Muscle of leg (tissue), 16 donors: ENCODE results near the gene MYO15B. TPM values are rescaled to one million over a fixed set of nuclear protein-coding genes. Genes with fewer than 3 reads are reported as not detected.
A peak's percentile ranks its signal among the peaks of the same experiment; 100 is the strongest.

Experiments used
- DNase-seq: peaks from one replicate; pipeline ENCODE4 v3.0.0; 2013
- H3K27ac ChIP-seq: one replicate; pipeline ENCODE4 v1.5.1; 2013; ENCODE audit warnings: mild to moderate bottlenecking, low read length, control low read depth
- H3K27me3 ChIP-seq: one replicate; pipeline ENCODE4 v1.6.1; 2013; ENCODE audit warnings: low read length; ENCODE audit not compliant: control insufficient read depth, insufficient read depth
- H3K36me3 ChIP-seq: one replicate; pipeline ENCODE4 v1.6.1; 2013; ENCODE audit warnings: low read length; ENCODE audit not compliant: control insufficient read depth, insufficient read depth
- H3K4me1 ChIP-seq: one replicate; pipeline ENCODE4 v1.6.1; 2013; ENCODE audit warnings: low read length; ENCODE audit not compliant: control insufficient read depth, insufficient read depth
- H3K4me3 ChIP-seq: one replicate; pipeline ENCODE4 v1.5.1; 2013; ENCODE audit warnings: low read length, control low read depth
- H3K9me3 ChIP-seq: replicated peaks from 2 replicates; pipeline ENCODE4 v1.6.1; 2013; ENCODE audit warnings: low read depth, low read length; ENCODE audit not compliant: control insufficient read depth
- WGBS: methylation state at CpG from one replicate; pipeline ENCODE4 v1.1.5; 2013; ENCODE audit warnings: missing lambda C conversion rate; ENCODE audit not compliant: insufficient coverage; 5-methylcytosine and 5-hydroxymethylcytosine counted together
- long read RNA-seq, 11 donors: transcript quantifications; one replicate each; lab custom pipeline, GENCODE V29; 2026
- polyA plus RNA-seq, 8 donors: library from polyadenylated mRNA; unstranded; fragments of 120-200 nt; gene quantifications; one replicate each; pipeline versions ENCODE4 v1.2.1 to v1.2.3, GENCODE V29; 2013; ENCODE audit warnings: inconsistent platforms in 1 of 8, low replicate concordance in 1 of 8; ENCODE audit not compliant: insufficient read length in 8 of 8, insufficient read depth in 1 of 8
- total RNA-seq: library from RNA; stranded (reverse); fragments of 120-200 nt; gene quantifications from one replicate; pipeline ENCODE4 v1.2.4, GENCODE V29; 2013

The MYO15B gene
- total RNA-seq: 77.4 TPM
- 100 to 1,000 TPM in 5 of 8 donors, 10 to 100 TPM in 3; 52.9 to 147 (median 119) TPM for polyA plus RNA-seq
- long read RNA-seq, donor 1: 0 reads
- long read RNA-seq, donor 2: 0 reads
- long read RNA-seq, donor 3, partial matches to known transcripts: 5 of 9 reads
- long read RNA-seq, donor 3, other reads (novel, unspliced or antisense): 0 of 9 reads
- long read RNA-seq, donor 4, partial matches to known transcripts: 0 of 2 reads
- long read RNA-seq, donor 4, other reads (novel, unspliced or antisense): 0 of 2 reads
- long read RNA-seq, donor 5, partial matches to known transcripts: 0 of 1 reads
- long read RNA-seq, donor 5, other reads (novel, unspliced or antisense): 0 of 1 reads
- long read RNA-seq, donor 6, partial matches to known transcripts: 0 of 2 reads
- long read RNA-seq, donor 6, other reads (novel, unspliced or antisense): 0 of 2 reads
- long read RNA-seq, donor 7: 0 reads
- long read RNA-seq, donor 8: 0 reads
- long read RNA-seq, donor 9, partial matches to known transcripts: 0 of 3 reads
- long read RNA-seq, donor 9, other reads (novel, unspliced or antisense): 0 of 3 reads
- long read RNA-seq, donor 10, partial matches to known transcripts: 5 of 7 reads
- long read RNA-seq, donor 10, other reads (novel, unspliced or antisense): 0 of 7 reads
- long read RNA-seq, donor 11, partial matches to known transcripts: 5 of 8 reads
- long read RNA-seq, donor 11, other reads (novel, unspliced or antisense): 0 of 8 reads

GRCh38 chr17:75587675-75588595 lies at the start of gene MYO15B:
TSS of gene MYO15B (plus strand) at chr17:75587800. CDS start at chr17:75588058, 258 bp downstream.
- peak; percentile 77 for DNase-seq
- 2% methylated on average over 82 of the region's 82 CpGs for WGBS
- H3K4me1 ChIP-seq: peaks cover 19% of the 10 kb centered on the region
- no peaks in the 10 kb centered on the region for H3K9me3 ChIP-seq
- no peaks in the 10 kb centered on the region for H3K27me3 ChIP-seq
- peak within 1 kb of the TSS; percentile 91 for H3K27ac ChIP-seq
- H3K36me3 ChIP-seq: peaks cover 18% of the 10 kb centered on the region
- peak within 1 kb of the TSS; percentile 76 for H3K4me3 ChIP-seq

- DNase-seq: no peak
- 78% methylated on average over 7 of the region's 13 CpGs for WGBS
- H3K4me1 ChIP-seq: peaks cover 8% of the 10 kb centered on the region
- no peaks in the 10 kb centered on the region for H3K27me3 ChIP-seq
- no peak overlapping the region for H3K4me3 ChIP-seq
- no peaks in the 10 kb centered on the region for H3K9me3 ChIP-seq
- no peak overlapping the region for H3K27ac ChIP-seq
- no peaks in the 10 kb centered on the region for H3K36me3 ChIP-seq
Observed at GRCh38 chr17:75539967-75540729, 47.5 kb upstream of the MYO15B start.

- Histone ChIP-seq H3K4me1 (peaks cover 2% of the 10 kb centered on the region), H3K4me3 (no peak overlapping the region), H3K36me3 (no peaks in the 10 kb centered on the region), H3K27me3 (no peaks in the 10 kb centered on the region), H3K9me3 (no peaks in the 10 kb centered on the region), H3K27ac (no peak overlapping the region)
- DNase-seq: no peak
- 34% methylated on average over 2 of the region's 4 CpGs for WGBS
Observed at GRCh38 chr17:75540923-75541503, 46.6 kb upstream of the MYO15B start.

GRCh38 chr17:75542229-75542628 lies 45.4 kb upstream of the MYO15B start:
- Histone ChIP-seq H3K4me1 (peaks cover 2% of the 10 kb centered on the region), H3K4me3 (no peak overlapping the region), H3K27ac (no peak overlapping the region), H3K27me3 (no peaks in the 10 kb centered on the region), H3K36me3 (no peaks in the 10 kb centered on the region), H3K9me3 (no peaks in the 10 kb centered on the region)
- WGBS: 87% methylated on average over 7 of the region's 8 CpGs
- no peak for DNase-seq

GRCh38 chr17:75542728-75543336 lies 44.8 kb upstream of the MYO15B start:
- no peak overlapping the region for H3K4me3 ChIP-seq
- 76% methylated on average over 10 of the region's 15 CpGs for WGBS
- H3K27ac ChIP-seq: no peak overlapping the region
- no peaks in the 10 kb centered on the region for H3K9me3 ChIP-seq
- H3K4me1 ChIP-seq: peaks cover 2% of the 10 kb centered on the region
- no peaks in the 10 kb centered on the region for H3K36me3 ChIP-seq
- H3K27me3 ChIP-seq: no peaks in the 10 kb centered on the region
- no peak for DNase-seq

GRCh38 chr17:75544250-75544649 lies 43.4 kb upstream of the MYO15B start:
- no peak for DNase-seq
- Histone ChIP-seq H3K27ac (no peak overlapping the region), H3K9me3 (no peaks in the 10 kb centered on the region), H3K27me3 (no peaks in the 10 kb centered on the region), H3K4me3 (no peak overlapping the region), H3K4me1 (peaks cover 8% of the 10 kb centered on the region), H3K36me3 (no peaks in the 10 kb centered on the region)
- WGBS: 59% methylated on average over 7 of the region's 8 CpGs

GRCh38 chr17:75546181-75546580 lies 41.4 kb upstream of the MYO15B start:
- DNase-seq: no peak
- WGBS: 97% methylated on average over 7 of the region's 13 CpGs
- no peaks in the 10 kb centered on the region for H3K27me3 ChIP-seq
- no peak overlapping the region for H3K4me3 ChIP-seq
- no peaks in the 10 kb centered on the region for H3K36me3 ChIP-seq
- peaks cover 17% of the 10 kb centered on the region for H3K4me1 ChIP-seq
- H3K9me3 ChIP-seq: no peaks in the 10 kb centered on the region
- no peak overlapping the region for H3K27ac ChIP-seq

GRCh38 chr17:75547091-75547490 lies 40.5 kb upstream of the MYO15B start:
- Histone ChIP-seq H3K27ac (no peak overlapping the region), H3K4me1 (peaks cover 17% of the 10 kb centered on the region), H3K27me3 (no peaks in the 10 kb centered on the region), H3K36me3 (no peaks in the 10 kb centered on the region), H3K4me3 (no peak overlapping the region), H3K9me3 (no peaks in the 10 kb centered on the region)
- 69% methylated on average over 5 of the region's 9 CpGs for WGBS
- no peak for DNase-seq

GRCh38 chr17:75548813-75549212 lies 38.8 kb upstream of the MYO15B start:
- WGBS: 60% methylated on average over 3 of the region's 5 CpGs
- peak overlapping the region; percentile 74 for H3K27ac ChIP-seq

More at GRCh38 chr17:75548813-75549212, 38.8 kb upstream of the MYO15B start:
- no peak for DNase-seq
- Histone ChIP-seq H3K4me3 (no peak overlapping the region), H3K4me1 (peaks cover 31% of the 10 kb centered on the region), H3K9me3 (no peaks in the 10 kb centered on the region), H3K27me3 (no peaks in the 10 kb centered on the region), H3K36me3 (no peaks in the 10 kb centered on the region)
